Activated T-cell treated with anti-CD3 and anti-CD28 coated beads, Interleukin-2, amount 50 U/mL, for 48 hours (primary cell): Measurements from ENCODE around the gene ADAMTS2.

Experiments used
- DNase-seq, 2 experiments: peaks; one replicate each; pipeline ENCODE4 v3.0.0-alpha.2; 2020

The ADAMTS2 gene

DNA sequence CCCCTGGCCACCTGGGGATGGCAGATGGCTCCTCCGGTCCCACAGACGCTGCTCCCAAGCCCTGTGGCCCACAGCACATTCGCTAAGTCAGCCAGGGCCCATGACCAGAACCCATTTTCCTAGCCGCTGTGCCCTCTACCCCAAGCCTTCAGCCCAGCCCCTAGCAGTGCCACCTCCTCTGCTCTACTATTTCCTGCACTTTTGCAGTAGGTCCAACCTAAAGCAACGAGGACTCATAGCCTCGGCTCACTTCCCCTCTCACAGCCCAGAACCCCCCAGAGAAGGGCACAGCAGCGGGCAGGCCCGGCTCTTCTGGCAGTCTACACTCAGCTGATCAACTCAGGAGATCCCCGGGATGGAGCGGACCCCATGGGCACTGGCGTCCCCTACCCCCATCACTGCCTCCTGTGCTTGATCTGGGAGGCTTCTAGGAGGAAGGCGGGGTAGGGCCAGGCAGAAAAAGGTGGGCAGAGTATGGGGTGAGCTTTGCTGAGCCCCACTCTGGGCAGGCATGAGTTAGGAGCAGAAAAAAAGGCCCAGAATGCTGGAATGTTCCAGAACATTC lies 173.9 kb downstream of the ADAMTS2 start:
- DNase-seq: no peak

DNA sequence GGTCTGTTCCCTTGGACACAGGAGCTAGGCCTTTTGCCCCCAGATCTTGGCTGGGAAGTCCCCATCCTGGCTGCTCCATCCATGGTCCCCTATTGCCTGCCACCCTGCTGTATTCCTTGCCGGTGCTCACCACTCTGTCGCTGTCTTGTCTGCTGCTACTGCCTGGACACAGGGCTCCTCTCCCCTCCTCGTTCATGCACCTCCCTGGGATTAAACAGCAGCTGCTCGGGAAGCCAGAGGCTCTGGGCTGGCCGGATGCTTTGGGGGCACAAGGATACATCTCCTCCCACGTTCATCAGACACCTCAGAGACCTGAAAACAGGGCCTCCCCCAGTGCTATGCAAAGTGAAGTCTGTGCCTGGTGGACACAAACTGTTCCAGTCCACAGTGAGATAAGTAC lies 174.7 kb downstream of the ADAMTS2 start:
- no peak for DNase-seq

DNA sequence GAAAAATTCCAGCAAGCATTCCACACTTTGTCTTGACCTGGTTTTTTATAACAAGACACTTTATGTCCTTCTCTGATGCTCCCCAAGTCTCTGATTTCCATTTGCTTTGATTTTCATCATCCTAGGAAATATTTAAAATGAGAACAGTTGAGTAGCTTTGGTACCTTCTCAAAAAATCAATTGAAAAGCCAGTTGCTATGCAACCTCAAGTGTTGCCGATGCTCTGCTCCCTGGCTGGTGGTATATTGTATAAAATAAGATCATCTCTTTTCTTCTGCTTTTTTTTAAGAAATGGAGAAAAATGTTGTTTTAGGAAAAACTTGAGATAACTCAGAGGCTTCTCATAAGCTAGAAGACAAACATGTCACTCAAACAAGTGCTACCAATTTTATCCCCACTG lies 175.4 kb downstream of the ADAMTS2 start:
- no peak for DNase-seq

DNA sequence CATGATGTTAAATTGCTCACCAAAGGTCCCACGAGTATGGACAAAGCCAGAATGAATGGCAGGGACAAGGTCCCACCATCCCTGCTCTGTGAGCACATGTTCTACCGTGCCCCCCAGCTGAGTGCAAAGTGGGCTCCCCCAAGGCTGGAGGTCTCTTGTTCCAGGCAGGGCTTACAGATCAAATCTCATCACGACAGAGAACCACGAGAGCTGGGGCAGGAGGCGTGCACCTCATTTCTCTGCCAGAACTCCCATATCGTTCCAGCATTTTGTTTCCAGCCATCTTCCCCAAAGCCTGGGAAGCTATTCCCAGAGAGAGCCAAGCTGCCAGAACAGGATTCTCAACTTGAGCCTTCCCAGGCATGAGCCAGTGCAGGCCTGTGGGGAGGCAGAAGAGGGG lies 176.6 kb downstream of the ADAMTS2 start:
- no peak for DNase-seq

DNA sequence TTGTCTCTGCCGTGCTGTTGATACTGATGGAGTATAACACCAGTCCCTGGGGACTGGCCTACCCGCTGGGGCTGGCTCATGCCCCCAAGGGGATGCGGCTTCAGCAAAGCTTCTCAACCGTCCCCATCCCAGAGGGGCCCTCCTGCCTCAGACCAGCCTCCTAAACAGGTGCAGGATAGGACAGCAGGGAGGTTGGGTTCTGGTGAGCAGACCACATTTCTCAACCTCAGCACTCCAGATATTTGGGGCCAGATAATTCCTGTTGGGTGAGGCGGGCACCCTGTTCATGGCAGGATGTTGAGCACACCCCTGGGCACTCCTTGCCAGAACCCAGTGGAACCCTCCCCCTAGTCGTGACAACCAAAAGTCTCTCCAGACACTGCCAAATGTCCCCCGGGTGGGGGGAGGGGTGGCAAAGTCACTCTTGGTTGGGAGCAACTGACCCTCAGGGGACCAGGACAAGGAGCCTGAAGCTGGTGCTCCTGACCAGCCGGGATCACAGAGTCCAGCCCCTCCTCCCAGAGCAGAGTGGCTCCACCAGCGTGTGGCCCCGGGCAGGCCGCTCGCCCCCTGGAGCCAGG lies 177.3 kb downstream of the ADAMTS2 start:
- no peak for DNase-seq

DNA sequence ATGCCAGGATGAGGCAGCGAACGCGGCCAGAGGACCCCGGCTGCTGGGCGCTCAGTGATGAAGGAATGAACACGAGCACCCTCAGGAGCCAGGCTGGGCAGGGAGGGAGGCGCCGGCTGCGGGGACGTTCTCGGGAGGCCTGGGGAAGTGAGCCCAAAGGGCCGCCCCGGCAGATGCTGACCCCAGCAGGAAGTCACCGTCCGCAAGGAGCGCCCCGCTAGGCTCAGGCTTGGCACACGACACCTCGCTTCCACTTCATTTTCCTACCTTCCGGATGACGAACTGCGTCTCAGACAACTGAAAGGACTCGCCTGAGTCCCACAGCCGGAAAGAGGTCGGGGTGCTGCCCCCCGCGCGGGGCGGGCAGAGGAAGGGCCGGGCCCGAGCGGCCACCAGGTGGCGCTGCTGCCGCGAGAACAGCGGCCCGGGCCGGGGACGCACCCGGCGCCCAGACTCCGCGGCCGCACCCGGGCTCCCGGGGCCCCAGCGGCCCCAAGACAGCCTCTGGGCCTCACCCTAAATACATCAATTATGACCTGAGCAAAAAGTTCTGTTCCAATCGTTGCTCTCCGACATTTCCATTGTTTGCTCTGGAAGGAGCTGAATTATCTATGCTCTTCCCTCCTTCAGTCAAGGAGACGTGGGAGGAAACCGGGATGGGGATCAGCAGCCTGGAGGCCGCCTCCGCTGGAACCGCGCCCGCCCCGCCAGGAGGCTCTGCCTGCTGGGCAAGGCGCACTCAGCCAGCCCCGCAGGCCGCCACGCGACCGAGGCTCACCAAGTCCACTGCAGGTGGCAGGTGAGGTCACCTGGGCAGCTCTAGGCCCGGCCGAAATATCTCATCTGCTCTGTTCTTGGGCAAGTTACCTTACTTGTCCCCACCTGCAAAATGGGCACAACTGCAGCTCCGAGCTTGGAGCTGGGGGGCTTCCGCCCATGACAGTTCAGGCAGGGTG lies 178.1 kb downstream of the ADAMTS2 start:
- peak; percentile 83 to 85 for DNase-seq

DNA sequence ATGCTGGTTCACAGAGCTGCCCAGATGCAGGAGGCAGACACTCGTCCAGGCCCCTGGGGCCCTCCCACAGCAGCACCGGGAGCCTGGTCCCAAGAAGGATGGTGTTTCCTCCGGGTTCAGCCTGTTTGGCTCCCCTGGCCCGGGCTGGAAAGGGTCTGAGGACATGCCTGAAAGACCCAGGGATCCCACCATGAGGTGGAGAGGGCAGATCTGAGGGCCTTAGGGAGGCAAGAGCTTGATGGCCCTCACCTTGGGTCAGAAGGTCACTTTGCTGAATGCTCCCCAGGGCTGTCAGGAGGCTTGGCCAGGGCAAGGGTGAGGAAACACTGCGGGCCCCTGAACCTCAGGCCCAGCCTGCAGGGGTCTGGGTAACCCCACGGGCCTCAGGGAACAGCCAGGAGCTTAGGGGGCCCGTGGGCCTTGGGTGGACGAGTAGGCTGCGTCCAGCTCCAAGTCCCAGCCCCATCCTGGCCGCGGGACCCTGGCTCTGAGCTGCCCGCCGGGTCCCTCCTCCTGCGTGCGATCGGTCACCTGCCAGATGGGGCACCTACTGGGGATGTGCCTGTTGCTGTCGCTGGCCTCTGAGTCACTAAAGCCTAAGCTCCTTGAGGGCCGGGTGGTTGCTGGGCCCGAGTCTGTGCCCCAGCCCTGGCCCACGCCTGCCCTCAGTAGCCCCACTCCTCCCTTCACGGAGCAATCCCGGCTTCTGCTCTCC lies 178.9 kb downstream of the ADAMTS2 start:
- no peak for DNase-seq

DNA sequence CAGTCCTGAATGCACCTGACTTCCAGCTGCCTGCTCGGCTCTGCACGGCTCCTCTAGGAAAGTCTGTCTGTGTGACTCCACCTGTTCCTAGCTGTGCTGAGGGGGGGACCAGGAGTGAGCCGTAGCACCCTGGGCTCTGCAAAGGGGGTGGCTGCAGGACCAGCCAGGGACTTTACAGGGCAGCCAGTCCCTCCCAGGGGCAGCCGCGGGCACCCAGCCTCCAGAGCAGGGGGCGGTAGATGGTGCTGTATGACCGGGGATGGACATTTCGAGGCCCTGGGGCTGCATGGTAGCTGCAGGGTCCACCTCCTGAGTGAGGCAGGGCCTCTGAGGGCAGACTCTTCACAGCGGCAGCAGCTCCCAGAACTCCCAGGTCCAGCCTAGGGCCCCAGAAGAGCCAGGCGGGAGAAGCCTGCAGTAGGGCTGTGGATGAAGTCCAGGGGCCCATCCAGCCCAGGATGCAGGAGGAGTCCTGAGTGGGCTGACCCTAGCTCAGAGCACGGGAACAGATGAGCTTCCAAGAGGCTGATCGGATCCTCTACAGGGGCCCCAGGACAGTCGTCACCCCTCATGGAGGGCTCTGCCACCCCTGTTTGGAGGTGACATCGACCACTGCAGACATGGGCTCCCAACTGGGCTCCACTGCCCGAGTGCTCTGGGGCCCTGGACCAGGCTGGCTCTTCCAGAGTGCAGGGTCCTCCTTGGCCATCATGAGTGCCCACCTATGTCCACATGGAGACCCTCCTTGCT lies 179.7 kb downstream of the ADAMTS2 start:
- no peak for DNase-seq

DNA sequence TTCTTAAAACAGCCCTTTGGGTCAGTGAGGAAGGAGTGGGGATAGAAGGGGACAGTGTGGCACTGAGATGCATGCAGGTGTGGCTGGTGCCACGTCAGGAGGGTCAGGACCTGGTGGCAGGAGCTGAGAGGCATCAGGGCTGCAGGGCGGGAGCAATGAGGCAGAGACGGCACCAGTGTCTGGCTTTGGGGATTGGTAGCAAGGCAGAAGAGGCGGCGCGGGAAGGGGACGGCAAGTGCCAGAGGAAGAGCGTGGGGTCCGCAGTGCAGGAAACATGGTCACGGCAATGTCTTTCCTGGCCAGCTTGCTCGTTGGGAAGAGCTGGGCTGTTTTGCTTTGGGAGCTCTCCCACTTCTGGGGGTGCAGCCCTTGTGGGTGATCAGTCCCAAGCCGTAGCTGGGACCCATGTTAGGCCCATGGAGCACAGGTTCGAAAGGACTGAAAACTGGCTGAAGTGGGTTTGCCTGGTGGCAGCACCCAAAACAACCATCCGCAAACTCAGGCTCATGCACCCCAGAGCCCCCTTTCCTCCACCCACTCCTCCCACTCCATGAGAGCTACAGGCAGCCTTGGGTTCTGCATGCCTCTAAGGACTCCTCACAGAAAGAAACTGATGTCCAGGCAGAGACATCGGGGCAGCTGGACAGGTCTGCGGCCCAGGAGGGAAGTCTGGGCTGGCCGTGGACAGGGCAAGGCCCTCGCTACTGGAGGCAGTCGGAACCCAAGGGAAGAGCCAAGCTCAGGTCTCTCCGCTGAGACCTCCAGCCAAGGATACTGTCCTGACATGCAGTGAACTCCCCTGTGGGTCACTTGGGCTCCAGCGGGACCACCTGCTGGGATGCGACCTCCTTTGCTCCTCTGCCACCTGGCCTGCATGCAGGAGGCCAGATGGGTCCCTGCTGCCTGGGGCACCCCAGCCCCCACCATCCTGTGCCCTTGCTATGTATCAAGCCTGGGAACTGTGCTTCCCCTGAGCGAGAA lies 180.6 kb downstream of the ADAMTS2 start:
- DNase-seq: no peak

DNA sequence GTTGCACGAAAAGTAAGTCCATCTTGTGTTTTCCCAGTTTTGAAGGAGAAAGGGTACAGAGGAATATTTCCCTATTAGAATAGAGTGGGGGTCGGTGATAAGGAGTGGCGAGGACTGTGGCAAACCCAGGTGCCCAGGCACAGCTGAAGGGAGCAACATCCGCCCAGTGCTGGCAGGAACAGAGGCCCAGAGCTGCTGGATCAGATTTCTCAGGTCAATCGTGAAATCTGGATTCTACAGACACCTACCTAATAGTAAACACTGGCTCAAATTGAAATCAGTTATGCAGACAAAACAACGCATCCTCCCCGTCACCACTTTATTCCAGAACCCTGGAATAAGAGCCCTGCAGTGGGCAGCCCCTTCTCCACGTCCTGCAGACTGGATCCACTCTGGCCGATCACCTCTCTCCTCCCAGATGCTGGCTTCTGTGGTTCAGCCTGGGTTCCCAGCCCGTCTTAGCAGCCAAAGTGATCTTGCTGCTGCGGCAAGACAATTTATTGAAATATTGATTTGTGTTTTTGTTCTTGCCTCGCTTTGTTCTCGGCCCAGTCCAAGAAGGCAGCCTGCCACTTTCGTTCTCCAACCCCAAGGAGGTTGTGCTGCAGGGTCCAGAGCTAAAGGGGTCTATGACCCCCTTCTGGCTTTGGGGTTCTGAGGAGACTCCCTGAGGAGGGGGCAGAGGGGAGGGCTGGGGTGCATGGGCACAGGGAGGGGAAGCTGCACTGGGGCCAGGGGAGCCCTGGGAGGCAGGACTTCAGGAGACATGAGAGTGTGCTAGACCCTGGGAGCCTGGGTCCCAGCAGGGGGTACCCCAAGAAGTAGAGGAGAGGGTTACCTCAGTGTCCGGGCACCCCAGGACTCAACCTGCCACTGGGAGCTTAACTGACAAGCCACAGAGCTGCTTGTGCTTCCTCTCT lies 181.8 kb downstream of the ADAMTS2 start:
- no peak for DNase-seq

DNA sequence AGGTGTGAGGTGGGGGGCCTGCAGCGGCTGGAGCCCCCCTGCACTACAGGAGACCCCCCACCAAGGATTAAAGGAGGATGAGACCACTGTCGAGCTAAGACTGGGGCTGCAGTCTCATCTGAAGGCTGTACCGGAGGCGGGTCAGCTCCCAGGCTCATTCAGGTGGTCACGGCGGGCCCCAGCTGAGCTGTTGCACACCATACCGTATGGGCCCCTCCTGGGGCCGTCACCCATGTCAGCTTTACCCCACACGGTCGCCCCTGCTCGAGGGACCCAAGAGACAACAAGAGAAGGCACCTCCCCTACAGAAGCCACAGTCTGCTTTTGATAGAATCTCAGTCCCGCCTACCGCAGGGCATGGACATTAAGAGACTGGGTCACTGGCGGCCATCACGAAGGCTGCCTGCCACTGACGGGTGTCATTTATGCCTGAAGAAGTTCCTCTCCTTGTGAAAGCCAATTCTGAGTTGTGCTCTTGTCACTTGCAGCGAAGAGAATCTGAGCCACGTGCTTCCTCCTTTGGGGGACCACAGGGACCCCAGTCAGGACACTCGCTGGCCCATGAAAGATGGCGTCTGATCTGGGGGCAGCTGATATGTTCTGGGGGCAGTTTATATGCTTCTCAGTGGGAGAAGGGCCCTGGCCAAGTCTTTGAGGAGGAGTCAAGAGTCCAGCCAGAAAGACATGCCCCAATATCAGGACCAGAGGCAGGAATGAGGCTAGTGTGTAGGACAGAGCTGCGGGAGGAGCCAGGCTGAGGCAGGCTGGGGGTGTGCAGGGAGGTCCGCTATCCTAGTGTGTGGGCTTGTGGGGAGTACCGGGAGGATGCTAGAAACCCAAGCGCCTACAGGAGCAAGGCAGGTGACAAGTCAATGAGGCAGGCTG lies 182.7 kb downstream of the ADAMTS2 start:
- DNase-seq: no peak

DNA sequence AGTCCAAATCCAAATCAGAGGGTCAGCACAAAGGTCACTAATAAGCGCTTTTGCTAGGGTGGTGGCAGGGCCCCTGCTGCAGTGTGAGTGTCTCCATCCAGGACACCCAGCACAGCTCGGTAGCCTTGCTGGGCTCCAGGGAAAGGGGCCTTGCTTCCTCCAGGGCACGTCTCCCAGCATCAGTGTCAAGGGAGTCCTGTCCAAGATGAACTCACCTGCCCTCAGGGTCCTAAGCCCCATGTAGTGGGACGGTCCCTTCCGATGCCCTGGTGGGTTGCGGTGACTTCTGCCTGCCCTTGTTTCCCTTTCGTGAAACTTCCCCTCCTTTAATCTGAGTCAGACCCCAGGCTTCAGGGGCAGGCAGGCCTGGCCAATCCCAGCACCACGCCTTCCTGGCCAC lies 183.4 kb downstream of the ADAMTS2 start:
- no peak for DNase-seq

DNA sequence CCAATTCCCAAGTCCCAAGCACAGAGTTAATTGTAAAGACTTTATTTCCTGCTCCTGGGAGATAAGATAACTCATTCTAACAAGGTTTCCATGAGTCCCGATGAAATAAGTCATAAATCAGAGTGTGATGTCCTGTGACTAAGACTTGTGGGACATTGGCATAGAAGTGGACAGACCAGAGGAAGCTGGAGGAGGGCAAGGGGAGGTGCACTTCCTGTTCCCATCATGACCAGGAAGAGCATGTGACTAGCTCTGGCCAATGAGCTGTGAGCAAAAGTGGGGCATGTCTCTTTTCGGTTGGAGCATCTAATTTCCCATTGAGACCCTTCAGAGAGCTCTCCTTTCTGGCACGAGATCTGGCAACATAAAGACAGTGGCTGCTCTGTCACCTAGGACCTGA lies 184.7 kb downstream of the ADAMTS2 start:
- DNase-seq: no peak

DNA sequence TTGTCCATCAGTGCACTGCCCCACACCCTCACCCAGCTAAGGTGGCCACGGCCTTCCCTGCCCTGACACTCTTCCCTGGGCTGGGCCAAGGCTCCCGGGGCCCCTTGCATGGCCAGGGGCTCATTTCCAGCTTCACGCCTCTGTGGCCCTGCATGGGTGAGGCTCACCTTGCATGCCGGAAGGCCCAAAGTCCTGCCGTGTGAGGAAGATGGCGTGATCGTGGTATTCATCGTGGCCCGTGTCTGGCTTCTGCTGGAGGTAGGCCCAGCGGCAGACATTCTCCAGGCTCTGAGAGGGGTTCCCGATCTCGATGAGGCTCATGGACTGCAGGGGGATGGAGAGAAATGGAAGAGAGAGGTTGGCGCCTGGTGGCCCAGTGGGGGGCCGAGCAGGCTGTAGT lies 186.7 kb downstream of the ADAMTS2 start:
- no peak for DNase-seq

DNA sequence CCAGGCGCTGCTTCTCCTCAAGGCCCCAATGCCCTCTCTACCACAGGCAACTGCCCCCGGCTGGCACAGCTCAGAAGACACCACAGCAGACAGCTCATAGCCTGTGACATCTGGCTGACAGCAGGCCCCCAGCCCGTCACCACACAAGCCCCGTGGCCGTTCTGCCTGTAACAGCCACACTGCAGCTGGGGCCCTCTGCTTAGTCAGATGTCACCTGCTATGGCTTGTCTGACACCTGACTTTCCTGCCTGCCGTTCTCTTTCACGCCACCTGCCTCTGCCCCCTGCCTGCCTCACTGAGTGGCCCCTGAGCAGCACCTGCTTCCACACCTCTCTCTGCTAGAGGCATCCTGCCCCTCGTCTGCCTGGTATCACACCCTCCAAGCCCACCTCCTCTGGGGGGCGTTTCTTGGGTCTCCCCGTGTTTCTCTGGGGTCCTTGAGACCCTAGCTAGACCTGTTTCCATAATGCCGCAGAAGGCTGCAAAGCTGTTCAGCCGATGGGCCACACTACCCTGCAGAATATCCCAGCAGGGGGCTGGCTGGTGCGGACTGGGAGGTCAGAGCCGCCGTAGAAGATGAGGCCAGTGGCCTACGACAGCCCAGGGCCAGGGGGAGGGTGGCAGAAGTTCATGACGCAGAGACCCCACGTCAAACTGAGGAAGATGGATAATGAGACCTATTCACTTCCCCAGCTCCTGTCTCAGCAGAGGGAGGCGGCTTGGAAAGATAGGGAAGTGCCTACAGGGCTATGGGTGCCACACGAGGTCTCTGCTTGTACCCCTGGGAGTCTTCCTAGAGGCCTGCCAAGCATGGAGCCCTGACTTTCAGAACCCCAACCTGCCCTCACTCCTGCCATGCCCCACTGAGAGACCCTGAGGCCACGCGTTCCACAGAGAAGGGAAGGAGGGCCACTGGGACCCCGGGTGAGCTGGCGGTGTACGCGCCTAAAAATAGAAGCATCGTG lies 190.0 kb downstream of the ADAMTS2 start:
- DNase-seq: no peak

DNA sequence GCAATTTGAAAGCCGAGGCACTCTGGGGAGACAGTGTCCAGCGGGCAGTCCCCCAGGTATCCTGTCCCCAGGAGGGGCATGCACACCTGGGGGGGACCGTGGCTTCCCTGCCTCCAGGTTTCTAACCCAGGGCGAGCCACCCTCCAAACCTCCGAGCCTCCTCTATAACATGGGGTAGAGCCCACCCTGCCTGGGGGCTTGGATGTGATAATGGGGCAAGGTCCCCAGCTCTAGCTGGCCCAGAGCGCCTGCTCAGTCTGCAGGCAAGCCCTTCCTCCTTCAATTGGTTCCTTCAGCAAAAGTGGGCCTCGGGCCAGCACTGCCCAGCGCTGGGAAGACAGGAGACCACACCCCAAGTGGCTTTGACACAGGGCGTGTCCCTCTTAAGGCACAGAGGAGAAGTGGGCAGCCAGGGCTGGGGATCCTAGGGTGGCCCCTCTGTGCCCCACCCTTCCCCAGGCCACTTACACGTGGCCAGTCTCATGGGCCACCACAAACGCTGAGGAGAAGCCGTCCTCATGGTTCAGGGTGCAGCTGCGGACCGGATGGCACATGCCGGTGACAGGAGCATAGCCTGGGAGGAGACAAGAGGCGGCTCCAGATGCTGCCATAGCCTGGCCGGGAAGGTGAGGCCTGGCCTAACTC lies 190.8 kb downstream of the ADAMTS2 start:
- no peak for DNase-seq

DNA sequence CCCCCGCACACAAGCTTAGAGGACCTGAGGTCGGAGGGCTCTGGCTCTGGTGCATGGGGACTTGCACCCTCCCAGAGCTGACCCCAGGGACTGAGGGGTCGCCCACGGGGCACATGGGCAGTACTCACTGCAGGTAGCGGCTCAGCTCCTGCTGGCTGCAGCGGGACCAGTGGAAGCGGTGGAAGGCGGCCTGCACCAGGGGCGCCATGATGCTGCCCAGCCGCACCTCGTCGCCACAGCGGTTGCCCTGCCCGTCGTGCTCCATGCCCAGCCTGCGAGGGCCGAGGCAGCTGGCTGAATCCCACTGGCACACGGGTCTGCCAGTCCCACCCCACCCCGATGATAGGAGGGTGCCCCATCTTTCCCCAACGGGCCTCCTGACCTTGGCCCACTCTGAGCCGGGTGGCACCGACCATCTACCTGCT lies 191.3 kb downstream of the ADAMTS2 start:
- no peak for DNase-seq
